Central memory CD8-positive, alpha-beta T cell (primary cell): ENCODE measurements around the gene CACNB2.

Experiments
- ATAC-seq: fragments of 150-1000 bp; cut with Tn5 transposase; replicated peaks from 2 replicates; pipeline ENCODE4 v1.10.0; 2022; ENCODE audit warnings: mild to moderate bottlenecking, moderate FRiP score, moderate number of reproducible peaks; ENCODE audit not compliant: poor library complexity, severe bottlenecking; ENCODE audit errors: extremely low read depth
- DNase-seq, 2 donors: peaks; one replicate each; pipeline ENCODE4 v3.0.0; 2021; ENCODE audit warnings: low spot score in 2 of 2
- H3K27ac Mint-ChIP-seq: one replicate; pipeline ENCODE4 v1.8.0; 2022; ENCODE audit warnings: low read depth, mild to moderate bottlenecking, moderate library complexity, mixed read lengths
- H3K27me3 Mint-ChIP-seq: one replicate; pipeline ENCODE4 v1.8.0; 2022; ENCODE audit warnings: mixed read lengths
- H3K36me3 Mint-ChIP-seq: one replicate; pipeline ENCODE4 v1.8.0; 2022; ENCODE audit warnings: mild to moderate bottlenecking, moderate library complexity, mixed read lengths; ENCODE audit not compliant: insufficient read depth
- H3K4me1 Mint-ChIP-seq: one replicate; pipeline ENCODE4 v1.8.0; 2022; ENCODE audit warnings: mixed read lengths
- H3K4me3 Mint-ChIP-seq: one replicate; pipeline ENCODE4 v1.8.0; 2022; ENCODE audit warnings: mild to moderate bottlenecking, moderate library complexity, mixed read lengths
- H3K9me3 Mint-ChIP-seq: one replicate; pipeline ENCODE4 v1.8.0; 2022; ENCODE audit warnings: mixed read lengths

The CACNB2 gene

DNA sequence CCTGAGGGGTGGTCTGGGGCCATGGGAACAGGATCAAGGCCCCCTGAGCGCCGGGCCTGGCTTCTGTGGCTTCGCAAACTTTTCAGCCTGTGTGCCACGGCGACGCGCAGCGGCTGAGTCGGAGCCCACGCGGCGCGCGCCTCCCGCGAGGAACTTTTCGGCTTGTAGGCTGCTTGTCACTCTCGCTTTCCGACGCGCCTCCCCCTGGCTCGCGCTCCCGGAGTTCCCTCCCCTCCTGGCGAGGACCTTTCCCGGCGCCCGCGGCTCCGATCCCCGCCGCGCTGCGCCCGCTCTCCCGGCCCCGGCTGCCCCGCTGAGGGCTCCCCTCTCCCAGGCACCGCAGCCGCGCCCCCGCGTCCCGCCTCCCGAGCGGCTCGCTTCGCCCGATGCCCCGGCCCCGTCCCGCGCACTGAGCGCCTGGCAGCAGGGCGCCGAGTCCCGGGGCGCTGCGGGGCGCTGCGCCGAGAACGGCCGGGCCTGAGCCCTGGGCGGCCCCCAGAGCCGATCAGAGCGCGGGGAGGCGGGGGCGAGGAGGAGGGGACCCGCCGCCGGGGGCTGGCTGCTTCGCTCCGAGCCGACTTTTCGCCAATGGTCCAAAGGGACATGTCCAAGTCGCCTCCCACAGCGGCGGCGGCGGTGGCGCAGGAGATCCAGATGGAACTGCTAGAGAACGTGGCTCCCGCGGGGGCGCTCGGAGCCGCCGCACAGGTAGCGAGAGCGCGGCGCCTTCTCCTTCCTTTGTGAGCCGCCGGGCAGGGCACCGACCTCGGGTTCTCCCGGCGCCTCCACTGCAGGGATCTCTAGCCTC lies at the start of gene CACNB2:
Gene CACNB2 (plus strand): TSS at position 276 of the 808 bp plus-strand sequence.
- no peaks in the 10 kb centered on the region for H3K4me1 Mint-ChIP-seq

GRCh38 chr10:18094332-18094731 lies 45.9 kb upstream of the CACNB2 start:
- ATAC-seq, result no peak

More for the DNA sequence above, at the start of gene CACNB2:
- H3K4me3 Mint-ChIP-seq, result no peak within 1 kb of the TSS
- DNase-seq, result no peak
- H3K27ac Mint-ChIP-seq, result no peak within 1 kb of the TSS
- ATAC-seq, result no peak
- H3K27me3 Mint-ChIP-seq, result peaks cover 9% of the 10 kb centered on the region
- H3K9me3 Mint-ChIP-seq, result no peaks in the 10 kb centered on the region
- H3K36me3 Mint-ChIP-seq, result no peaks in the 10 kb centered on the region

GRCh38 chr10:18094793-18095192 lies 45.4 kb upstream of the CACNB2 start:
- Mint-ChIP-seq H3K27ac (no peak overlapping the region), H3K4me3 (no peak overlapping the region), H3K9me3 (peaks cover 10% of the 10 kb centered on the region), H3K36me3 (no peaks in the 10 kb centered on the region), H3K4me1 (no peaks in the 10 kb centered on the region), H3K27me3 (no peaks in the 10 kb centered on the region)
- no peak for ATAC-seq
- DNase-seq, result no peak

More at GRCh38 chr10:18094332-18094731, 45.9 kb upstream of the CACNB2 start:
- no peaks in the 10 kb centered on the region for H3K36me3 Mint-ChIP-seq
- peaks cover 10% of the 10 kb centered on the region for H3K9me3 Mint-ChIP-seq
- H3K27me3 Mint-ChIP-seq, result no peaks in the 10 kb centered on the region
- H3K4me1 Mint-ChIP-seq, result no peaks in the 10 kb centered on the region
- H3K4me3 Mint-ChIP-seq, result no peak overlapping the region
- H3K27ac Mint-ChIP-seq, result no peak overlapping the region
- DNase-seq, result no peak

- no peak for DNase-seq
- Mint-ChIP-seq H3K36me3 (no peaks in the 10 kb centered on the region), H3K27me3 (no peaks in the 10 kb centered on the region), H3K9me3 (peaks cover 6% of the 10 kb centered on the region), H3K27ac (no peak overlapping the region), H3K4me3 (no peak overlapping the region), H3K4me1 (no peaks in the 10 kb centered on the region)
- no peak for ATAC-seq
Observed at GRCh38 chr10:18097524-18097923, 42.7 kb upstream of the CACNB2 start.

DNA sequence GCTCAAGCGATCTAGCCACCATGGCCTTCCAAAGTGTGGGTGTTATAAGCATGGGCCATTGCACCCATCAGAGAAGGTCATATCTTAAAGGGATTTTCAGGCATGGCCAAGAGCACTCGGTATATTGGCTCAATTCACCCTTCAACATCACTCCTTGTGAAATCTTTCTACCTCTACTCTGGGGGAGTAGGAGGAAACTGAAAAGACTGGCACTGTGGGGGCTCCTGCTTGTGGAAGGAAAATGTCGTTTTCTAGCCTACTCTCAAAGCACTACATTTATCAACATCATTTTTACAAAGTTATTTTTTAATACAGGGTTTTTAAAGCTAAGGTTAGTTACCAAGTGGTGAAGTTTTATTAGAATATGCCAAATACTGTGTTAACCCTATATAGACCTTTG lies 42.0 kb upstream of the CACNB2 start:
- Mint-ChIP-seq H3K4me3 (no peak overlapping the region), H3K9me3 (peaks cover 4% of the 10 kb centered on the region), H3K36me3 (no peaks in the 10 kb centered on the region), H3K27me3 (no peaks in the 10 kb centered on the region), H3K27ac (no peak overlapping the region), H3K4me1 (no peaks in the 10 kb centered on the region)
- no peak for ATAC-seq
- no peak for DNase-seq

DNA sequence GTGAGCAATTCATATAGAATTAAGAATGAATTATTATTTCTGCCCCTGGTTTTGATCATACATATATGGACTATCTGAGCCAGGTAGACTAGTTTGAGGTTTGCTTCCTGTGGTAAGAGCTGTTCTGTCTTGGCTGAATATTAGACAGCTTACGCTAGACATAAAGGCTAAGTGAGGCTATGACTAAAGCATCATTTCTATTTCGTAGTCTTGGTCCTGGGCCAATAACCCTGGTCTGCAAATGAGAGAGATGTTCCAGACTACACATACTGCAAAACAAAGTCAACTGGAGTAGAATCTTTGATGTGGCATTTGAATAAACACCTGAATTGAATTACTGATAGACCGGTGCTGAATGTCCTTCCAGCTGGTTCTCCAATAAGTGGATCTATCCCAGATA lies 40.8 kb upstream of the CACNB2 start:
- Mint-ChIP-seq H3K4me3 (no peak overlapping the region), H3K9me3 (no peaks in the 10 kb centered on the region), H3K27ac (no peak overlapping the region), H3K4me1 (no peaks in the 10 kb centered on the region), H3K36me3 (no peaks in the 10 kb centered on the region), H3K27me3 (no peaks in the 10 kb centered on the region)
- no peak for ATAC-seq
- DNase-seq, result no peak

DNA sequence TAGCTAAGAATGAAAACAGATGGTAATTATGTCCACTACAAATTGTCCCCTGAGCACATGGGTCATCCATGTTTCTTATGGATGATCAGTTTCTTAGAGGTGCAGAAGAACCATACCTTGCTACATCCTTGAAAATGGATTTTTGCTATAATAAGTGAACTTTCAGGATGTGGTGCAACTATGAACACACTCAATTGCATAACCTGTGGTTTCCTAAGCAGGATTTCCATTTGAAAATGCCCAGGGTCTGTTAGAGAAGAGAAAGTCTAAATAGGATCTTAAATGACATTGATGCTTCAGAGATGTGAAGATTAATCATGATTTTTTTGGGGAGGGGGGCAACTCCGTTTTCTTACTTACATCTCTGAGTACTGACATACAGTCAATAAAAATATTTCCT lies 39.6 kb upstream of the CACNB2 start:
- Mint-ChIP-seq H3K36me3 (no peaks in the 10 kb centered on the region), H3K4me3 (no peak overlapping the region), H3K27ac (no peak overlapping the region), H3K27me3 (no peaks in the 10 kb centered on the region), H3K9me3 (no peaks in the 10 kb centered on the region), H3K4me1 (no peaks in the 10 kb centered on the region)
- no peak for ATAC-seq
- no peak for DNase-seq

DNA sequence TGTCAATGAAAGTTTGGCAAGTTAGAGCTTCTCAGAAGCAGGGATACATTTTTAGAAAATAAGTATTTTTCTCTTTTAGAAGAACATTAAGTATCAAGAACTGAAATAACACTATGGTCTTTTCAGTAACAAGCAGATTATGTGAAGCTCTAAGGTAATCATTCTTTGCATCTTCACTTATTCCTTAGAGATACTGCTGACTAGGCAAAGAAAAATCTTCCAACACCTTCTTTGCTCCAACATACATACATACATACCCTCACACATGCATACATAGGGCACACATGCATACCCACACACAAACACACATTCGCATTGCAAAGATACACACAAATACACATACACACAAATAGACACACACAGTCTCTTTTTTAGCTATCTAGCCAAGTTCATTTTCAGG lies 37.8 kb upstream of the CACNB2 start:
- Mint-ChIP-seq H3K36me3 (no peaks in the 10 kb centered on the region), H3K27me3 (no peaks in the 10 kb centered on the region), H3K9me3 (no peaks in the 10 kb centered on the region), H3K4me1 (no peaks in the 10 kb centered on the region), H3K4me3 (no peak overlapping the region), H3K27ac (no peak overlapping the region)
- DNase-seq, result no peak
- ATAC-seq, result no peak

DNA sequence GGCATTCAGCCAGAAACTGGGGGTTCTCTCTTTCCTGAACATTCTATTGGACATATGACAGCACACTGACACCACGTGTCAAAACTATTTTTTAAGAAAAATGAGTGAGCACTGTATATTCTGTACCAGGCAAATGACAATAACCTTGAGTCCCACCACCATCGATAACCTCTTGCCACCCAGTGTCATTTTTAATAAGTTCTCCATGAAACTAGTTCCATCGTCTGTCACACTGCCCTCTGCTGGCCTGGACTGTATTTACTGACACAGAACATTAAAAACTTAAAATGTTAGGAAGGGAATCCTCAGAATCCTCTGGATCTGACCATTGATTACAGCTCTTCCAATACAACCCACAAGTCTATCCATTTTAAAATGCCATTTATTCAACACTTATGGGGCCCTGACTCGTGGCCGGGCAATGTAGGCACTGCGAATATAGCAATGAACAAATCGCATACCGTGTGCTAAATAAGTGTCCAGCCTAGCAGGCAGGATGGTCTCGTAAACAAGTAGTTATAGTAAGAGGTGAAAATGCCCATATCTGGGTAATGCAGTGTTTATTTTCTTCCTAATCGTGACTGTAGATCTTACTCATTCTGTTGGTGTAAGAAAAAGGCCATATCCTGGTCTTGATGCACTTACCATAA lies 35.9 kb upstream of the CACNB2 start:
- Mint-ChIP-seq H3K27ac (no peak overlapping the region), H3K36me3 (no peaks in the 10 kb centered on the region), H3K27me3 (no peaks in the 10 kb centered on the region), H3K9me3 (no peaks in the 10 kb centered on the region), H3K4me1 (no peaks in the 10 kb centered on the region), H3K4me3 (no peak overlapping the region)
- DNase-seq (no peak), ATAC-seq (no peak)

DNA sequence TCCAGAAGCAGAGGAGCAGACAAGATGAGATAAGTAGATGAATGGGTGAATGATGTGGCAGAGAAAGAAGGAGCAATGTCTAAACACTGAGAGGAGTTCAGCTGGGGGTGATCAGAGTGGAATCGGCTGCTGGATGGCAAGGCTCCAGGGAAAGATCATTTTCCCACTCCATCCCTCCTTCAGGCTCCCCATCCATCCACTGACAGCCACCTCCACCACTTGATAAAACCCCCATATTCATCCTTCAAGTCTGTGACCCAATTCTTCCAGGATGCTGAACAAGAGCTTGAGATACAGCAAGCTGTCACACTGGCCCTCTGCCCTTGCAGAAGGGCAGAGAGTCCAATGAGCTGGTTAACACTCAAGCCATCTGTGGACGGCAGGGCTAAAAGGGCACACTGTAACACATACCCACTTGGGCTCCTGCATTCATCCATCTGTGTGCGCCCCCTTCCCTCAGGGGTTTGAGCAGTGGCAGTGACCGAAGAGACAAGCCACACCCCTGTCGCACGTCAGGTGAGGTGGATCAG lies 30.8 kb upstream of the CACNB2 start:
- Mint-ChIP-seq H3K27ac (no peak overlapping the region), H3K4me1 (no peaks in the 10 kb centered on the region), H3K36me3 (no peaks in the 10 kb centered on the region), H3K4me3 (no peak overlapping the region), H3K9me3 (no peaks in the 10 kb centered on the region), H3K27me3 (no peaks in the 10 kb centered on the region)
- ATAC-seq (no peak), DNase-seq (no peak)

GRCh38 chr10:18113881-18114280 lies 26.3 kb upstream of the CACNB2 start:
- DNase-seq, result no peak
- no peaks in the 10 kb centered on the region for H3K9me3 Mint-ChIP-seq
- no peak overlapping the region for H3K27ac Mint-ChIP-seq
- H3K36me3 Mint-ChIP-seq, result no peaks in the 10 kb centered on the region
- no peaks in the 10 kb centered on the region for H3K4me1 Mint-ChIP-seq
- ATAC-seq, result no peak
- H3K27me3 Mint-ChIP-seq, result no peaks in the 10 kb centered on the region
- H3K4me3 Mint-ChIP-seq, result no peak overlapping the region

DNA sequence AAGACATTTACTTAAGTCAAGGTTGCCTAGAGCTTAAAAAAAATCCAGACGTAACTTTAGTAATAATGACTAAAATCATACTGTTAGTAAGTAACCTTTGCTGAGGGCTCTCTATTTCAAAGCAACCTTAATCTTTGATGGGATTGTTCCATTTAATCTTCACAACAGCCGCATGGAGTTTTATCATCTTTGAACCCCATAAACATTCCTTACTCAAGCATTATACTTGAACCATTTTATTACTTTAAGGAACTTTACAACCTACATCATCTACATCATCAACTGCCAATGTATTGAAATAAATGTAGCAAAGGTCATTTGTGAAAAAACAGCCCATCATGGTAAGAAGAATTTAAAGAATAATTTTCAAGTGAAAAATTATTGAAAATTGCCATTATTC lies 22.9 kb upstream of the CACNB2 start:
- no peak overlapping the region for H3K27ac Mint-ChIP-seq

GRCh38 chr10:18122753-18123152 lies 17.5 kb upstream of the CACNB2 start:
- no peaks in the 10 kb centered on the region for H3K36me3 Mint-ChIP-seq
- ATAC-seq (no peak), DNase-seq (no peak)
- no peak overlapping the region for H3K4me3 Mint-ChIP-seq
- H3K9me3 Mint-ChIP-seq, result no peaks in the 10 kb centered on the region
- no peaks in the 10 kb centered on the region for H3K4me1 Mint-ChIP-seq
- no peak overlapping the region for H3K27ac Mint-ChIP-seq
- no peaks in the 10 kb centered on the region for H3K27me3 Mint-ChIP-seq

More for the DNA sequence above, 22.9 kb upstream of the CACNB2 start:
- no peaks in the 10 kb centered on the region for H3K4me1 Mint-ChIP-seq
- no peak for ATAC-seq
- H3K36me3 Mint-ChIP-seq, result no peaks in the 10 kb centered on the region
- no peak for DNase-seq
- no peaks in the 10 kb centered on the region for H3K27me3 Mint-ChIP-seq
- no peak overlapping the region for H3K4me3 Mint-ChIP-seq
- H3K9me3 Mint-ChIP-seq, result no peaks in the 10 kb centered on the region
